ENCODE data around the gene NTM. TPM values are rescaled to one million over a fixed set of nuclear protein-coding genes. Genes with fewer than 3 reads are reported as not detected.

The NTM gene
- total and polyA plus RNA-seq, 2 of the 8 experiments (the other 6 are each of a cell fraction or from before 2014, with no cell fraction given): 13.4 to 20.0 TPM

DNA sequence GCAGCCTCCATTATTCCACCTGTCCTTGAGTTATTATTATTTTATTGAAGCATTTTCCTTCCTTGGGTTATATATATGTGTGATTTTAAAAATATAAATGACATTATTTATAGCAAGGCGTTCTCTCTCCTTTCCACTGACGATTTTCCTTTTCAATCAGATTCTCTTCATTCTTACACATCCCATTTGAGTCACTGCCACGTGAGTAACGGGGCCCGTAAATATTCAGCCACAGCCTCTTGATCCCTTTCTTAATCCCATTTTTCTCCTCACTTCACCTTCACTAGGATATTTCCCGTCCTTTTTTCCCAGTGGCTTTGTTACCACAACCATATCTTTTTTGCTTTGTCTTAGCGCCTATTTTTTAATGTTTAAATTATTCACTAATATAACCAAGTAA is 396.2 kb downstream of the NTM start:
- Histone ChIP-seq H2AFZ (ENCODE audit: low read length) (no peak overlapping the region), H2BK5ac (ENCODE audit: low read depth, low read length) (no peak overlapping the region), H3K9ac (replicated peaks in 1 of 4; ENCODE audit: extremely low read depth in 1 of 4, low read depth in 3 of 4, low read length in 3 of 4) (no peak overlapping the region), H3K4me2 (ENCODE audit: insufficient read depth in 1 of 2, low read depth in 2 of 2, low read length in 2 of 2) (no peak overlapping the region), H3K27ac (ENCODE audit: low read depth, low read length) (no peak overlapping the region), H2BK15ac (ENCODE audit: low read length) (no peak overlapping the region), H4K20me1 (replicated peaks in 1 of 2; ENCODE audit: control insufficient read depth in 1 of 2, insufficient read depth in 2 of 2, low read length in 2 of 2) (no peaks in the 10 kb centered on the region), H2BK120ac (replicated peaks; ENCODE audit: low read depth, low read length) (no peak overlapping the region), H3K79me2 (ENCODE audit: control insufficient read depth in 1 of 2, insufficient read depth in 2 of 2, low read length in 2 of 2) (no peaks in the 10 kb centered on the region), H3K4me3 (ENCODE audit: extremely low read depth in 1 of 4, insufficient read depth in 2 of 4, low read depth in 3 of 4, low read length in 4 of 4) (no peak overlapping the region), H4K91ac (replicated peaks; ENCODE audit: insufficient read length, low read length) (no peak overlapping the region), H3K14ac (ENCODE audit: insufficient read length) (no peak overlapping the region), H3K4ac (replicated peaks; ENCODE audit: insufficient read length, low read depth, low read length) (no peak overlapping the region), H3K18ac (ENCODE audit: extremely low read depth, low read length) (no peak overlapping the region), H3K56ac (replicated peaks; ENCODE audit: insufficient read length, low read depth, low read length) (no peak overlapping the region), H3K23ac (ENCODE audit: insufficient read length) (no peak overlapping the region), H4K8ac (ENCODE audit: extremely low read depth, insufficient read depth, low read length) (no peak overlapping the region), H2BK20ac (ENCODE audit: low read length) (no peak overlapping the region), H3K4me1 (replicated peaks in 1 of 4; ENCODE audit: control insufficient read depth in 3 of 4, insufficient read depth in 4 of 4, low read length in 3 of 4) (peaks cover 0 to 5% (median 2%) of the 10 kb centered on the region in 4 experiments; a peak in 4 of 7 replicates), H3K23me2 (ENCODE audit: low read depth, low read length) (no peaks in the 10 kb centered on the region), H2BK12ac (ENCODE audit: low read depth, low read length) (no peak overlapping the region), H2AK5ac (ENCODE audit: low read depth, low read length) (no peak overlapping the region), H3K9me3 (ENCODE audit: insufficient read depth in 2 of 2, low read depth in 1 of 2, low read length in 1 of 2) (no peaks in the 10 kb centered on the region), H3K27me3 (replicated peaks in 1 of 4; ENCODE audit: control insufficient read depth in 3 of 4, extremely low read depth in 1 of 4, insufficient read depth in 3 of 4, low read length in 3 of 4) (no peaks in the 10 kb centered on the region), H4K5ac (ENCODE audit: insufficient read length, low read depth, low read length) (no peak overlapping the region), H3K36me3 (ENCODE audit: control insufficient read depth in 2 of 4, insufficient read depth in 4 of 4, low read length in 3 of 4) (no peaks in the 10 kb centered on the region), H3K79me1 (ENCODE audit: low read depth, low read length) (no peaks in the 10 kb centered on the region)
- no peak for FAIRE-seq
- no peak for DNase-seq (ENCODE audit: low read depth in 1 of 2, low spot score in 2 of 2)
- 86% methylated on average over 7 of the region's 7 CpGs; no CpG with 5 or more reads in 1 of the 2 experiments for WGBS, 2 experiments (ENCODE audit: extremely low coverage in 1 of 2, insufficient coverage in 1 of 2, insufficient read length in 1 of 2, insufficient replicate concordance in 2 of 2, low coverage in 1 of 2, low lambda C conversion rate in 2 of 2, missing lambda C conversion rate in 1 of 2)
- POLR2A ChIA-PET (ENCODE audit: partially characterized antibody): no interaction called here
- CTCF ChIA-PET (ENCODE audit: partially characterized antibody): interaction anchor here (1.2 to 6.5 kb wide), 2 partner anchors 18 to 36 kb away, joined by 3 to 74 read pairs; no protein-coding TSS in a partner anchor
- TF ChIP-seq NANOG (IDR thresholded peaks at IDR 0.05; ENCODE audit: insufficient read depth, low read depth, low read length, poor library complexity, severe bottlenecking) (no peak), JUN (IDR thresholded peaks at IDR 0.05; ENCODE audit: low read depth, low read length) (no peak), HDAC2 (IDR thresholded peaks at IDR 0.05; ENCODE audit: borderline replicate concordance in 1 of 2, low read depth in 2 of 2, low read length in 2 of 2) (no peak), KDM1A (IDR thresholded peaks at IDR 0.05; ENCODE audit: borderline replicate concordance, low read length) (no peak), CHD2 (IDR thresholded peaks at IDR 0.05; ENCODE audit: low read length) (no peak), SIN3A (conservative IDR thresholded peaks at IDR 0.05 in 1 of 2, IDR thresholded peaks at IDR 0.05 in 1 of 2; ENCODE audit: low read depth in 1 of 2, low read length in 2 of 2) (no peak), CBX8 (IDR thresholded peaks at IDR 0.05; ENCODE audit: borderline replicate concordance, low read depth, low read length) (no peak), EZH2 (IDR thresholded peaks at IDR 0.05; ENCODE audit: low read depth, low read length, severe bottlenecking) (no peak)
- TF ChIP-seq, protein P1, sequence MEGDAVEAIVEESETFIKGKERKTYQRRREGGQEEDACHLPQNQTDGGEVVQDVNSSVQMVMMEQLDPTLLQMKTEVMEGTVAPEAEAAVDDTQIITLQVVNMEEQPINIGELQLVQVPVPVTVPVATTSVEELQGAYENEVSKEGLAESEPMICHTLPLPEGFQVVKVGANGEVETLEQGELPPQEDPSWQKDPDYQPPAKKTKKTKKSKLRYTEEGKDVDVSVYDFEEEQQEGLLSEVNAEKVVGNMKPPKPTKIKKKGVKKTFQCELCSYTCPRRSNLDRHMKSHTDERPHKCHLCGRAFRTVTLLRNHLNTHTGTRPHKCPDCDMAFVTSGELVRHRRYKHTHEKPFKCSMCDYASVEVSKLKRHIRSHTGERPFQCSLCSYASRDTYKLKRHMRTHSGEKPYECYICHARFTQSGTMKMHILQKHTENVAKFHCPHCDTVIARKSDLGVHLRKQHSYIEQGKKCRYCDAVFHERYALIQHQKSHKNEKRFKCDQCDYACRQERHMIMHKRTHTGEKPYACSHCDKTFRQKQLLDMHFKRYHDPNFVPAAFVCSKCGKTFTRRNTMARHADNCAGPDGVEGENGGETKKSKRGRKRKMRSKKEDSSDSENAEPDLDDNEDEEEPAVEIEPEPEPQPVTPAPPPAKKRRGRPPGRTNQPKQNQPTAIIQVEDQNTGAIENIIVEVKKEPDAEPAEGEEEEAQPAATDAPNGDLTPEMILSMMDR (IDR thresholded peaks at IDR 0.05; ENCODE audit: control extremely low read depth in 1 of 3, insufficient read depth in 1 of 3, low read depth in 1 of 3, low read length in 3 of 3): no peak
- TF ChIP-seq, protein P2, sequence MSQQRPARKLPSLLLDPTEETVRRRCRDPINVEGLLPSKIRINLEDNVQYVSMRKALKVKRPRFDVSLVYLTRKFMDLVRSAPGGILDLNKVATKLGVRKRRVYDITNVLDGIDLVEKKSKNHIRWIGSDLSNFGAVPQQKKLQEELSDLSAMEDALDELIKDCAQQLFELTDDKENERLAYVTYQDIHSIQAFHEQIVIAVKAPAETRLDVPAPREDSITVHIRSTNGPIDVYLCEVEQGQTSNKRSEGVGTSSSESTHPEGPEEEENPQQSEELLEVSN (IDR thresholded peaks at IDR 0.05): no peak
